T-helper 22 cell (primary cell): Measurements from ENCODE around the gene MLH3.
A peak's percentile ranks its signal among the peaks of the same experiment; 100 is the strongest.
"Not testable (repeated sequence)": the region's sequence is repeated elsewhere in the genome, so short reads cannot be mapped to it uniquely, and the experiment has no call there.

ENCODE experiments used
- DNase-seq: peaks from one replicate; pipeline ENCODE4 v3.0.0-alpha.2; 2020; ENCODE audit warnings: low read depth

The MLH3 gene

DNA sequence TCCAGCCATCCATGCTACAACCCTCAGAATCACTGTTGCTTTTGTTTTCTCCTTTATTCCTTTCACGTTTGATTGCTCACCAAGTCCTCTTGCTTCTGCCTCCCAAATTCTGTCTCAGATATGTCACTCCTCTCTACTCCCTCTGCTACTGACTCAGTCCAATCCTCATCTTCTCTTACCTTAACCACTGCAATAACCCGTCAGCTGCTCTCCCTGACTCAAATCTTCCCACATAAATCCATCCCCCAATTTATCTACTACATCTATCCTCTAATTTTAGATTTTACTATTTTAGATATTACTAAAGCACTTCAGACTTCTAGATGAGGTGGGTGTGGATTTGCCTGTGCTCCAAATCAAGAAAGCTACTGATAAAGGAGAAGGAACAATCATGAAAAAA lies 25.4 kb downstream of the MLH3 start:
- no peak for DNase-seq

GRCh38 chr14:75025082-75025481 lies 26.2 kb downstream of the MLH3 start:
- DNase-seq: no peak

DNA sequence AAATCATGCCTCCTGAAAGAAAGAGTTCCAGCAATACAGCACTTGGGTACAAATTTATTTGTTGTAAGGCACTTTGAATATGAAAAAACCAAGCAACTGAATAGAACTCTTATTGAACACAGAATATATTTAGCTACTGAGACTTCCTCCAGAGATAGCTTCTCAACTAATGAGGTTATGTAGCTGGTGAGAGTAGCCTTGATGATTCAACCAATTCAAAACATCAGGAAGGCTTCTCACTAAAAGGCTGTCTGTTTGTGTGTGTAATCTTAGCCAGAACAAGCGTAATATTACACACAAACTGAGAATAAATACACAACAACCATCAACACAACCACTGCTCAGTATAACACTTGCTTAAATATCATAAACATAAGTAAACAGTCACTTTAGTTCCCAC lies 28.2 kb downstream of the MLH3 start:
- no peak for DNase-seq

GRCh38 chr14:75022655-75023054 lies 28.6 kb downstream of the MLH3 start:
- DNase-seq: no peak

DNA sequence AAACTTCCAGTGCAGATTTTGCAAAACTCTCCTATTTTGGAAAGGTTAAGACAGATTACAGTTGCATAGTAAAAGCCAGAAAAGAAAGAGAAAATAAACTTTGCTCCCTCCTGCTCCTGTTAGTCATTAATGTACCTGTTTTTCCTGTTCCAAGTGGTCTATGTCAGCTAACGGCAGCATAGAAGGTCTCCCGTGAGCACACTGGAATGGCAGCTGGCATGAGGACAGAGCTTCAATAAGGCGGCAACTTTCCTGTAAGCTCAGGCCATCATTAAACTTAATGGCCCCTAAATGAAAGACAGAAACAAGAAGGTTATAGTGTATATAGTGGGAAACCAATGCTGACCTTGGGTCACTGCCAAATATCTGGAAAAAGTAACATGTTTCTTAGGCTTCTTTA lies 32.6 kb downstream of the MLH3 start:
- no peak for DNase-seq

DNA sequence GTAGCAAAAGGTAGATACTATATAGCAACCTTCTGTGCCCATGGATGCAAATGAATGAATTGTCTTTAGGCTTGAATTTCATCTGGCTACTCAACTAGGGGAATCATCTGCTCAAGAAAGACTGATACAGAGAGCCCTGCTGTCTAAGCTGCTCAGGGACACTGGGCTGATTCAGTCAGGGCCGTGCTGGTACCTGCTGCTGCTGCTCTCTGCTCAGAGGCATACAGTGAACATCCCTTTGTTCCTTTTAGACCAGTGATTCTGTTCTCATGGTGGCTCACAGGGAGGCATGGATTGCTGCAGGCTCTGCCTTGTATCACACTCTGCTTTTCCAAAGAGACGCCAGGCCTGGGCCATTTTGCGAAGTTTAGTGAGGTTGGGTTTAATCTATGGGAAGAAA lies 34.5 kb downstream of the MLH3 start:
- DNase-seq: no peak

- DNase-seq: no peak
These were observed 35.8 kb downstream of the MLH3 start for GRCh38 chr14:75015496-75015895.

DNA sequence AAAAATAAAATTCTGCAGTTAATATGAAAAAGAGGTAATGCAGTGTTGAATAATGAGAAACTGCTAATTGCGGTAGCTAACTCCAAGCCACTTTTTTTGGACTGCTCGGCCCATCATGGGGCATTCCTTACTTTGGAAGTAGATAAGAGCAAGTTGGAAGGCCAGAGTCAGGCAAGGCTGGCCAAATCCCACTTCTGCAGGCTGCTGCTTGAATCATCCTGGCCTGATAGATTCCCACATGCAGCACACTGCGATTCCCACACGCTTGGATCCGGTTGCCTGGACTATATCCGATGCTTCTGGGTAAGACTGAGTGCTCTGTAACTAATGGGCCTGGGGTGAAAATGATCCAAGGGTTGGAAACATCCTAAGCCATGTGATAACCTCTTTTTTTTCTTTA lies 38.0 kb downstream of the MLH3 start:
- no peak for DNase-seq

GRCh38 chr14:75011356-75011994 lies 39.8 kb downstream of the MLH3 start:
- DNase-seq: no peak

DNA sequence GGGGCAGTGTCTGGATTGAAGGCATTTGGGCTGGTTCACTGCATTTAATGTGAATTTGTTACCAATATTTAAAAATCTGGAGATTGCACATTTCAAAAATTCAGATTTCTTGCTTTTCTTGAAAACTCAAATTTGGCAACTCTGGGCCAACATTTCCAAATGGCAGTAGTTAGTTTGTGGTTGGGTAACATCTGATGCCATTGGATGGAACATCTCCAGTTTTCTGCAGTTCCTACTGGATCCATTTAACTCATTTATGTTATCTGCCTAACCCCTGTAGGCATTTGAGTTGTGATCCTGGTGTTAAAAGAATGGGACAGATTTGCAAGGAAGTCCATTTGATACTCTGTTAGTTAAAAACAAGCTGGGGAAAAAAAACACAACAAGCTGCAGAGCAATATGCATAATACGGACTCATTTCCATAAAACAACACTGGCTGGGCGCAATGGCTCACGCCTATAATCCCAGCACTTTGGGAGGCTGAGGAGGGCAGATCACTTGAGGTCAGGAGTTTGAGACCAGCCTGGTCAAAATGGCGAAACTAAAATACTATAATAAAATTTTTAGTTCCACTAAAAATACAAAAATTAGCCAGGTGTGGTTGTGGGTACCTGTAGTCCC lies 40.7 kb downstream of the MLH3 start:
- no peak for DNase-seq

DNA sequence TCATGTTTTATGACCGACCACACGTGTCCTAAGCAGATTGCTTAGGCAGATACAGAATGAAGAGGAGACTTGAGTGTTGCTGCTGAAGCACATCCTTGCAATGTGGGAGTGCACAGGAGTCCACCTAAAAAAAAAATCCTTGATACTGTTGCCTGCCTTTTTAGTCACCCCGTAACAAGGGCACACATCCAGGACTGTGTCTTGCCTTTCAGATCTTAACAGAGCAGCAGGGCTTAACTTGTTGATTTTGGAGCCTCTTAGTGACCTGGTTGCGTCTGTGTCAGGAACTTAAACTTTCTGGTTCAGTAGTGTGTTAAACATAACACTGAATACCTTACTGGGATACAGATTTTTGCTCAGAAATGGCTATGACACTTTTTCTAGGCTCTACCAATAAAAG lies 42.1 kb downstream of the MLH3 start:
- DNase-seq: no peak

DNA sequence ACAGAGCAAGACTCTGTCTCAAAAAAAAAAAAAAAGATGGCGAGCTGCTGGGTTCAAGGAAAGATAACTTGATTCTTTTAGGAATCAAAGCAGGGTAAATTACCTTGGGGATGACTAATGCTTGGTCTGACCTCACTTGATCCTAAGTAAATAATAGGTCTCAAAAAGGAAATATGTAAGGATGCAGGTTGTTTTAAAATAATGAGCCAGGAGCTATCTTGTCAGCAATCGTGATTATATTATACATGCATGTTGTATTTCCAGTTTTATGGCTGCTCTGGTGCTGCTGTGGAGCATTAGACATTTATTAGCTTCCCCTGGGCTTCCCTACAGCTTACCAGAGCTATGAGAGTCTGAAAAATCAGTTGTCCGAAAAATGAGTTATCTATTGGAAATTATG lies 45.9 kb downstream of the MLH3 start:
- no peak for DNase-seq

GRCh38 chr14:75003250-75004027 lies 47.8 kb downstream of the MLH3 start:
- DNase-seq: no peak

GRCh38 chr14:75002392-75003249 lies 48.6 kb downstream of the MLH3 start, which contains the start of gene EIF2B2:
TSS of gene EIF2B2 (plus strand) at chr14:75002921. CDS start at chr14:75002991, 70 bp downstream.
- DNase-seq: peak; percentile 98

DNA sequence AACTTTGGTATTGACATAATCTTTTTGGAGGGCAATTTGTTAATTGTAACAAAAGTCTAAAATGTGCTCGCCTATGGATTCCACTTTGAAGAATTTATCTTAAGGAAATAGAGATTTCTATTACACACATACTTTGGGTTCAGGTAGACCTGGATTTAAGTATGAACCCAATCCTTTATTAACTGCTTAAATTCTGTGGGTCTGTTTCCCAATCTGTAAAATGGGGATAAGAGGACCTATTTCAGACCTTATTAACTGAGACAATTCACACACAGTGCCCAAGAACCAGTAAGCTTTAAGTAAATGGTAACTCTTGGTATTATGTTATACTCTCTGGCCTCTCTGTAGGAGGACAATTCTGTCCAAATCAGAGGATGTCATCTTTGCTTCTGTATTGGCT lies 49.4 kb downstream of the MLH3 start:
- DNase-seq: no peak

GRCh38 chr14:75001261-75001660 lies 50.0 kb downstream of the MLH3 start:
- no peak for DNase-seq

DNA sequence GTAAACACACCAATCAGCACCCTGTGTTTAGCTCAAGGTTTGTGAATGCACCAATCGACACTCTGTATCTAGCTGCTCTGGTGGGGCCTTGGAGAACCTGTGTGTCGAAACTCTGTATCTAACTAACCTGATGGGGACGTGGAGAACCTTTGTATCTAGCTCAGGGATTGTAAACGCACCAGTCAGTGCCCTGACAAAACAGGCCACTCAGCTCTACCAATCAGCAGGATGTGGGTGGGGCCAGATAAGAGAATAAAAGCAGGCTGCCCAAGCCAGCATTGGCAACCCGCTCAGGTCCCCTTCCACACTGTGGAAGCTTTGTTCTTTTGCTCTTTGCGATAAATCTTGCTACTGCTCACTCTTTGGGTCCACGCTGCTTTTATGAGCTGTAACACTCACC lies 55.5 kb downstream of the MLH3 start:
- DNase-seq: not testable (repeated sequence)

DNA sequence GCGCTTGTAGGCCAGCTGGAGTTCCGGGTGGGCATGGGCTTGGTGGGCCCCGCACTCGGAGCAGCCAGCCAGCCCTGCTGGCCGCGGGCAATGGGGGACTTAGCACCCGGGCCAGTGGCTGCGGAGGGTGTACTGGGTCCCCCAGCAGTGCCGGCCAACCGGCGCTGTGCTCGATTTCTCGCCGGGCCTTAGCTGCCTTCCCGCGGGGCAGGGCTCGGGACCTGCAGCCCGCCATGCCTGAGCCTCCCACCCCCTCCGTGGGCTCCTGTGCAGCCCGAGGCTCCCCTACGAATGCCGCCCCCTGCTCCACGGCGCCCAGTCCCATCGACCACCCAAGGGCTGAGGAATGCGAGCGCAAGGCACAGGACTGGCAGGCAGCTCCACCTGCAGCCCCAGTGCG lies 57.1 kb downstream of the MLH3 start:
- not testable (repeated sequence) for DNase-seq

DNA sequence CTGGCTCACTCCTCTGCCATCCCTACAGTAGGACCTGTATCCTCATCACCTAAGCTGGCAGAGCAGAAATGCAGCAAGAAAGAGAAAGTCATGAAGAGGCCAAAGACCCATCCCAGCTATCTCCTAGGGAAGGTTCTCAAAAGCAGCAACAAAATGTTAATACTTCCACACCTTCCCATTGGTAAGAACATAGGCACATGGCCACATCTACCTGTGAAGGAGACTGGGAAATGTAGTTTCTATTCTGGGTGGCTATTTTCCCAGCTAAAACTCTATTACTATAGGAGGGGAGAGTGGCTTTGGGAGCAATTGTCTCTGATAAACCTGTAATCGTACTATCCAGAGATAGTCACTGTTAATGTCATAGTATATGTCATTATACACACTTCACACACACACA lies 62.3 kb downstream of the MLH3 start:
- no peak for DNase-seq

- no peak for DNase-seq
These were observed 63.1 kb downstream of the MLH3 start for GRCh38 chr14:74988131-74988530.

GRCh38 chr14:74985806-74986205 lies 65.5 kb downstream of the MLH3 start:
- DNase-seq: no peak

GRCh38 chr14:74985028-74985310 lies 66.3 kb downstream of the MLH3 start:
- no peak for DNase-seq
